CMK (cell line): ENCODE measurements around the gene CNKSR3.

ENCODE experiments used
- DNase-seq: peaks from one replicate; pipeline ENCODE4 v3.0.0-alpha.2; 2010; ENCODE audit warnings: low read depth

CNKSR3 gene

DNA sequence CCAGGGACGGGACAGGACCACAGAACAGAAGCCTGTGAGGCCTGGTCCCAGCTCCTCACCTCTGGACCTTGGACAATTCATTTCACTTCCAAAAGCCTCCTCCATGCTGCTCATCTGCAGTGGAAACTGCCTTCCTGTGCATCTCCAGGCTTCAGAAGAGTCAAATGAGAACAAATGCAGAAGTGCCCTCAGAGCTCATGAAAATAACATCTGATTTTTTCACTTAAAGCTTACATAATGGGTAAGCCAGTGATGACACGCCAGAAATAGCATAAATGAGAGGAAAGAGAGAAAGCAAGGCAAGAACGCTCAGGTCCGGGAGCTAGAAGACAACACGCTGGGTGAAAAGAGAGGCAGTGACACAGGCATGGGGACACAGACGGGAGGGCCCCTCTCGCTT, 7.9 kb downstream of the CNKSR3 start:
- no peak for DNase-seq

DNA sequence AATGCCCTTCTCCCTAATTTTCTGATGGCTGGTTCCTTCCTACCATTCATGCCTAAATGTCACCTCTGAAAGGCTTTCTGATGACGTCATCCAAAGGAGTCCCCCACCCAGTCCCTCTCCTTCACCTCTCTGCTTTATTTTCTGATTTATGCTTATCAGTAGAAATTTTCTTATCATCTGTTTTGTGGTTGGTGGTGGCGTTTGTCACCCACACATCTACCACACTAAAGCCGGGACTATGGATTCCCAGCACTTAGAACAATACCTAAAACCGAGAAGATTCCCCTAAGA, 9.0 kb downstream of the CNKSR3 start:
- no peak for DNase-seq

DNA sequence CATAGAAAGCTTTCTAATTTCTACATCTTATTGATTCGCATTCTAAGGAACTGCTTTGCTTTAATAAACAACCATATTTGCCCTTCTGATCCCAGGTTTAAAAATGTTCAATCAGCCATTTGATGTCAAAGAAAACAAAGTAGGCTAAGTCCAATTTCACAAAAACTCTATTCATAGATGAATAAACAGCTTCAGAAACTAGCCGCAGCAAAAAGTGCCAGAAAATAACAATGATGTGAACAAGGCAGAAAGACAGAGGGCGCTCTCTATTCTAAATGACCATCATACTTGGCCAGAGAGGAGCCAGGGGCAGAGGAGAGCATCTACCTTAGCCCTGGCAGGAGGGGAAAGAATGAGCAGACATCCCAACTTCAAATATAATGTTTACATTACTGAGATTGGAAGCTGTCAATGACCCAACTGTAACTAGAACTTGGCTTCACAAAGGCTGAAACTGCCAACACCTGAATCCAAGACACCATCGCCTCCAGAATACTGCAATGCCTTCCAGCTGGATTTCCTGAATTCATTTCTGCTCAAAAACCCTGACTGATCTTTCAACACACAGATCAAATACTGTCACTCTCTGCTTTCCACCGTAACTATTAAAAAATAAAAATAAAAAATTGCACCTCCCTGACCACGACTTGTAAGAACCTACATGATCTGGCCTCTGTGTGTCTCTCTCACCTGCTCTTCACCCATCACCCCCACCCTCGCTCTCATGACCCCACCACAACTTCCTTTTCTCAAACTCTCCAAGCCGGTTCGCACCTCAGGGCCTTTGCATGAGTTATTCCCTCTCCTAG, 9.5 kb downstream of the CNKSR3 start:
- no peak for DNase-seq

DNA sequence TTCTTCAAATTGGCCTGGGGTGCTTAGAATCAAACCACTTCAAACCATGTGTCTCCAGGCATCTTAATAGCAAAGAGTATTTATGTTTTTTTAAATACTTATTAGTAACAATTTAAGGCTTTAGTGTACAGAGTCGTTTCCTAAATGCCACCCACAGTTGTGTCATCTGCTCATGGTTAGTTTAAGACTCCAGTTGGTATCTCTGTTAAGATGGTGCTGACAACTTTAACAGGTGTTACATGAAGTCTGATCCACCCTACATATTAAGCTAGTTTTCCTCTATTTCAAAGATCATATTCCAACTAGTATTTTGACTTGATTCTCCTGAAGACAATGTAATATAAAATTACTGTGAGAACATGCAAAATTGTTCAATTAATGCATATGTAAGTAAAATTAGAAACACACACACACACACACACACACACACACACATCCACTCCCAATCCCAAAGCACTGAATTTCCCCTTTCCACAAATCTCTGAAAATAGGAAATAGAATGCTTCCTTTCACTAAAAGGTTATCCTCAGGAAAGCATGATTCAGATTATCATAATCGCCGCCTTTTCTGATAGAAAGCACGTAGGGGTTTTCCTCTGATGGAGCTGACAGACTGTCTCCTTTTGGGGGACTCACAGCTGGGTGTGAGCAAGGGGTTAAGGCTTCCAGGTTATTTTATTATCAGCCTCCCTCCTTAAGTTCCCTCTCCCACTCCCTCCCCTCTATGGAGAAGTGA, 10.5 kb downstream of the CNKSR3 start:
- no peak for DNase-seq

DNA sequence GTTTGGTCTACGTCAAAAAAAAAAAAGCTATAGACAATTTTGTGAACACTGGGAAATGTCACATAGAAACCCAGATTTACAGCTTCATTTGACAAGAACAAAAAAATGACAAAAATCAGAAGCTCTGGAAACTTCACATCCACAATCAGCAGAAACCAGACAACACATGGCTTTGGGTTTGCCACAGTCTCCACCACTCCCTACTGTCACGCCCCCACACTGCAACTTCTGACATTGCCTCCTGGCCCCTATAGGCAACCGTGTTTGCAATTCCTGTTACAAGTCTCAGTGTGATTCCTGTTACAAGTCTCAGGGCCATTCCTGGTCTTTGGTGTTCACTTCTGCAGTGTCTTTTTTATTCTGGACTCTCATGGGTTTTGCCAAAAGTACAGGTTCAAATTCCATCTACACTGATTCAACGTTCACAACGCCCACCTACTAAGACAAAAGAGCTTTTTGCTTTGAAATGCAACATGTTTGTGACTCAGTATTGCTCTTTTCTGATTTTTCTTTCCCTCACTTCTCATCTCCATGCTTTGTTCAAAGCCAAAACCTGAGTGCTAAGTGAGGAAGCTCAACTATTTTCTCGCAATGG, 12.0 kb downstream of the CNKSR3 start:
- DNase-seq: no peak

DNA sequence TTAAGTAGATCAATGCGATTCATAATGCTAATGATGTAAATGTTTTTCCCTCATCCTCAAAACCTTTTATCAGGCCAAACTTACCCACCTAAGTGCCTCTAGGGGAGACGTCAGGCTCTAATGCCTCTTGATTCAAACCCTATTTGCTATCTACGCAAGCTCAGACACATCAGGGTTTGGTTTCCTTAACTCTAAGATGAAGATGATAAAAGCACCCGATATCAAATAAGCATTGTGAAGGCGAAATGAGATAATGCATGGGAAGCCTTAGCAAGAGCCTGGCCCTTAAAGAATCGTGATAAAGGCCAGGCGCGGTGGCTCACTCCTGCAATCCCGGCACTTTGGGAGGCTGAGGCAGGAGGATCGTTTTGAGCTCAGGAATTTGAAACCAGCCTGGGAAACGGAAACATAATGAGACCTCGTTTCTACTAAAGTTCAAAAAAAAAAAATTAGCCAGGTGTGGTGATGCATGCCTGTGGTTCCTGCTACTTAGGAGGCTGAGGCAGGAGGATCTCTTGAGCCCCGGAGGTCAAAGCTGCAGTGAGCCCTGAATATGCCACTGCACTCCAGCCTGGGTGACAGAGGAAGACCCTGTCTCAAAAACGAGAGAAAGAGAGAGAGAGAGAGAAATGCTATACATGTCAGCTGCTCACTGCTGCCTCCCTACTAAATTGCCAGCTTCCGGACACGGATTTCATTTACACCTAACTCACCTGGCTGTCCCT, 13.5 kb downstream of the CNKSR3 start:
- no peak for DNase-seq

DNA sequence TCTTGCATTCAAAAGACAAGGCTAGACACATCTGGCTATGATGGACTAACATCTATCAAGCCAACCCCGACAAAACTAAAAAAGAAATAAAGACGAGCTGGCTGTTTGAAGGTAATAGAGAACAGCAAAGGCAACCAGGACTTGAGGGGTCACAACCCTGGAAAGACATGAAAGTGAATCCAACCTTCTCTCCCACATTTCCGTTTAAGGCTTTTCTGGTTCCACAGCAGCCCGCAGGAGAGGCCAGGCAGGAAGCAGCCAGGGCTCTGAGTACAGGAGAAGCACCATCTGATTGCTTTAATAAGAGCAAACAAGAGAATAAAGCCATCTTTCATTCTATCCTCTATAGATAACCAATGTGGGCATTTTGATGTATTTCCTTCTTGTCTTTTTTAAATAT, 14.3 kb downstream of the CNKSR3 start:
- DNase-seq: no peak

DNA sequence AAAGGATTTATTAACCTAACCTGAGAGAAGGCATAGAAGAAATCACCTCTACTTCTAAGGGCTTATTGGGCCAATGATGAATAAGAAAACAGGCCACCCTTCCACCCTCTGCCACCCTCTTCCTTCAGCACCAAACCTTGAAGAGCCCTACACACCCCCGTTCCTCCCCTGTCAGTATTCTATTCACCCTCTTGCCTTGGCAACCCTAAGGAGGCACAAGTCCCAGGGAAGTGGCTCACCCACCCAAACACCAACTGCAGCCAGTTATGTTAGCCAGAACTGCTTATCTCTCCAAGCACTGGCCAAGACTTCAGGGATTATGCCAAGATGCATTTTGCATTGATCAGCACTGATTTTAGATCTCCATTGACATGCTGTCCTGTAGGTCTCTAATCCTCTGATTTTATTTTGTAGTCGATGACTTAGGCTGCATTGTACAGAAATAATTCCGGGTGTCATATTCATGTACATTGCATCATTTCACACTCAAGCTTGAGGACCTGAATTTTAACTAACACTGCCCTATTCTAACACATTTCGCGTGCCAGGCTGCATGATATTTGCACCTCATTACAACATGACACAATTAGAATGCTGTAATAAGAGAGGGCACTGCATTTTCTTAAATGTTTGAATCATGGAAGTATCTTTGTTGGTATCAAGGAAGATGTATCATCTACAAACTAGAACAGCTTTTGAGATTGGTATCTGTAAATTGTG, 15.7 kb downstream of the CNKSR3 start:
- no peak for DNase-seq

DNA sequence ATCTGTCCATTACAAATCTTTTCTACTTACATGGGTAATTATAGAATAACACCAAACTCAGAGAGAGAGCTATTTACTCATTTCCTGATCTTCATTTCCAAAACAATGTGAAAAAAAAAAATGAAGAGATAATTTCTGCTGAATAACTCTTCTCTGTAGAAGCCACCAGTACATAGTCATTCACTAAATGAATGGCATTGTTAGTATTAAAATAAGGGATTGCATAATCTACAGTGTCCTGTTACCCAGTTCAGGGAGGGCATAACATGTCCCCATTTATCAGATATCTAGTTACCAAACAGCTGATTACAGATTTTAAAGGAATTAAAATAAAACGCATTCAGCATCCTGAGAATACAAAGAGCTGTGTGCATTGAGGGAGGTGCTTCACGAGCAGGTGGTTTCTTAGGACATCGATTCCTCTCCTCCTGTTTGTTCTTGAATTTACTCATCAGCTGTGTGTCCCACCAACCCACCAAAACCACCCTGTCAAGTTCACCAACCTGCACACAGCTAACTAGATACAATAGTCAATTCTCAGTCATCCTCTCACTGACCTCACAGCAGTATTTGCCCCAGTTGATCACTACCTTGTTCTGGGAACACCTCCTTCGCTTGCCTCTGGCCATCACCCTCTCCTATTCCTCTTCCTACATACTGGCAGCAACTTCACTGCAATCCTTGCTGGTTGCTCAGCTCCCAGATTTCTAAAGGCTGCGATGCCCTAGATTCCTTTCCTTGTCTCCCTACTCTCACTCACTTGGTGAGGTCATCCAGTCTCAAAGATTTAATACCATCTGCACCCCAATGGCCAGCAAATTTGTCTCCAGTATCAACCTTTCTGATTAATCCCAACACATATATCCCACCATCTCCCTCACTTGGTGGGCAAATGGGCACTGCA, 18.7 kb downstream of the CNKSR3 start:
- no peak for DNase-seq

DNA sequence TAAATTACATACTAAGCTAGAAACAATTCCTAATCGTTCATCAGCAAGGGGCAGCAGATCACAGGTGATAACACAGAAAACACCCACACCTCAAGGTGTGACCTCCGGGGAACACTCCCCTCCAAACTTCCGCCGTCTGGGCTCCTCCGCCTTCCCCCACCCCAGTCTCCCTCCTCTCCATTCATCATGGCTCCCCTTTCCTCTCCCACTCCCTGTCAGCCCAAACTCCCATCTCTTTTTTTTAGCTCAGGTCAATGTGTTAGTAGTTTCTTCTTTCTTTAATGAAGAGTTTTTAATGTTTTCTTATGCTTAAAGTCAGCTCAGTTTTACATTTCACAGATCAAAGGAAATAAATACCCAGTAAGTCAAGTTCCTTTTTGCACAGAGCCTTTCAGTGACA, 20.7 kb downstream of the CNKSR3 start:
- no peak for DNase-seq

DNA sequence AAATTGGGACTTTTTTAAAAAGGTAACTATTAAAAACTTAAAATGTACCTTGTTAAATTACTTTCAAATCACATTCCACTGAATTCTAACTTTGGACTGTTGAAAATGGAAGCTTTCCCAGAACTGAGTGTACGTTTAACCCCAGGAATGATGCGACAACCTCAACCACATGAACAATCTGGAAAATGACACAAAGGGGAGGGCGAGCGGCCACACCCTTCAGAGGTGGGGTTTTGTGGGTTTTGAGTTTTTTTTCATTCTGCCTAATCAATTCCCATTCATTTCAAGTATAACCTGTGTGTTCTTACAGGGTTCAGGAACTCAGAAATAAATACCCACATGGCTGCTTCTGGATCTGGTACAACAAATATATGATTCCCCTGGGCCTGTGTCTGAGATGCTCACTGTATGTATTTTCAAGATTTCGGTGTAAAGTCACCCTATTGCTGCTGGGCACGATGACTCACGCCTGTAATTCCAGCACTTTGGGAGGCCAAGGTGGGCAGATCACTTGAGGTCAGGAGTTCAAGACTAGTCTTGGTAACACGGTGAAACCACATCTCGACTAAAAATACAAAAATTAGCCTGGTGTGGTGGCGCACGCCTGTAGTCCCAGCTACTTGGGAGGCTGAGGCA, 21.6 kb downstream of the CNKSR3 start:
- no peak for DNase-seq

DNA sequence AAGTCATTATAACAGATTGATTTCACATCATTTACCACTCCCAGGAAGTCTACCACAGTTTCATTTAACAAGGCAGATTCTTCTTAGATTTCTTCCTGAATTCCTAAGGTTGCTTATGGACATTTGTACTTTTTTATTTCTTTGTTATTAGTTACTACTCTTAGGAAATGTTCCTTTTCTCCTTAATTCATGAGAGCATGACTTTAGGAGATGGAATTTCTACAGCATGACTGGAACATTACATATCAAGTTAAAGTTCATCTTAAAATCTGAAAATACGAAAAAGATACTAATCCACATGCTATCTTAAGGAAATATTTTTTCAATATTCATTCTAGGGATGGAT, 22.3 kb downstream of the CNKSR3 start:
- no peak for DNase-seq

DNA sequence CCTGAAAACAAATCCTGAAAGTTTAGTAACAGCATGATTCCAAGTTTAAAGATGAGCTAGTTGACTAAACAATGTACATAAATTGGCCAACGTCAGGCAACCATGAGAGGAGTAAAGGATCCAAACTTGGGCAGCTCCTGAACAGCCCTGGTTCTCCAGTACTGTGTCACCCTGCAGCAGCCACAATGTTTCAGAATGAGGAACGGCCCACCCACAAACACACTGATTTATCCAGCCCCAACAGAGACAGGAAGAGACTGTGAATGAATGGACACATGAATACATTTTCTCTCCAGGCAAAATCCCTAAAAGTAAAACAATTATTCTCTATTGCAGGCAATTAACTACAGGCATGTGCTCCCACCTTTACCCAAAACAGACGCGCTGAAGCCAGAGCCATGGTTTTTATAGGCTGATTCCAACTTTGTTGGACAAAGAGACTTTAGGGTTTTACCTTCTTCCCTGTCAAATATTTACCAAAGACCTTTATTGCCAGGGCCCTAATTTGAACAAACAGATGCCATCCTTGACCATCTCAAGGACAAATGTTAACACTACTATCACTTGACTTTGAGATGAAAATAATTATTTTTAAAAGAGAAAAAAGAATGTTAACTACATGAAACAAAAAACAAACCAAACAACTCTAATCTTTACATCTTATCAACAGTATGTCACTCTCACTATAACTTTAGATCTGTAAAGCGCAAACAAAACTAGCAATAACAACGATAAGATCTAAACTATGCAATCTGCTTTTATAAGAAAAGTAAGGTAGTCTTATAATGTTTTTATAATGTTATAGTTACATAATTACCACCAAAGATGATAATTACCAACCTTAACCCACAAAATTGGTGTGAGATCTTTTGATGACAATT, 22.9 kb downstream of the CNKSR3 start:
- DNase-seq: no peak

DNA sequence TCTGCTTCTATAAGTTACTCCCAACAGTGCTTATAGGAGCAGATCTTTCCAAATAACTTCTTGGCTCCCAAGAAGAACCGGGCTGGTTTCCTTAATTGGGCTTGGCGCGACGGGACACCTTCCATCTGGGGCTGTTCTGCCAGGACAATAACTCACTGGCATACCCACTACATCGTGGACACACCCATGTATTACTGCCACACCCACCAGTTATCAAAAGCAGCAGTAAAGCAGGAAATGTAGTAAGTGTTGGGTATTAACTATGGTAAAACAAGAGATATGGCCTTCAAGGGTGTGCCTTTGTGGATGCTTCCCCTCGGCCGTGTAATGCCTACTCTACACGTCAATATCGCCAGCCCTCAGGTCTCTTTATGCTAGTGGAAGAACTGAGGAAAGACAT, 24.7 kb downstream of the CNKSR3 start:
- DNase-seq: no peak

DNA sequence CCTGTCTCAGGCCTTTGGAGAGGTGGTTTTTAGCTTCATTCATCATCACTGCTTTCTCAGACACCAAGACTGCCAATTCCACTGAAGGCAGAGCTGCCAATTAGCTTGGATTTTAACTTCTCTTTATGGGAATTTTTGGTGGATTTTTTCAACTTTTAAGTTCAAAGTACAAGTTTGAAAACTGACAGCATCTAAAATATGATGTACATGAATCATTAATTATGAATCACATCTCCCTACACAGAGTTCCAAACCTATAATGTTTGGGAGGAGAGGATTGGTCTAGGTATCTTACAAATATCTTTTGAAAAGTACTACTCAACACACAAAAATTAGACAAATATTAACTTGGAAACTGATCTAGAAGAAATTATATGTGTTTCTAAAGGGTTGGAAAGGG, 25.5 kb downstream of the CNKSR3 start:
- no peak for DNase-seq

DNA sequence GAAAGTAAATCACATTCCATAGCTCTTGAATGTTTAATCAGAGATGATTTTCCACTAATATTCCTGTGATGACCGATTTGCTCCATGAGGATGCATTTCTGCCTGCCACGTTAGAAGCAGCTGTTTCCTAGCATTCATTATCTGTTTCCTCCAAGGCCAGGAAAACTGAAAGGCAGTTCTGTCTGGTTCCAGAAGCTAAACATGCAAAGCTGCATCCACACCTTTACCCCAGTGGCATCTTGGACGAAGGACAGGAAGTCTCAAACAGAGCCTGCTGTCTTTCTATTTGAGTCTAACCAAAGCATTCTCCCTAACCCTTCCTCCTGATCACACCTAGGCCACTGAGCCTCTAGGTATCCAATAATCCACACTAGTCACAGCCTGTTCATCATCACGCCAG, 27.6 kb downstream of the CNKSR3 start:
- DNase-seq: no peak

DNA sequence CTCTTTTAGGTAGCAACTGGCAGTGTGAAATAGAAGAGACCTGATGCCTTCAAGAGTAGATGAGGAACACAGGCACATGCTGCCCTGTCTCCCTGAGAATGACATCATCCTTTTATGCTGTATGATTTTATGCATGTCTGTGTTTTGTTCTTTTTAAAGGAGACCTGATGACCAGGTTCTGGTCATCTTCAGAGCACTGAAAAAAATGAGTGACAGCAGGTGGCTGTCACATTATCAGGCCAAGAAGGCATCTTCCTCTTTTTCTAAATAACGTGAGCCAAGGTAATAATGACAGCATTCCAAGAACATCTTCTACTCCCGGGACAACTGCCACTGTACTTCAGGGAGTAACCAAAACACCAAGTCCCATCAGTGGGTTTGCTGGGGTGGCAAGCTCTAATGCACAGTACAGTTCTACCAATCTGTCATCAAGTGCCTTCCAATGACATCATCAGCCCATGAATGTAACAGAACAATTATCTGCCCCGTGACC, 28.9 kb downstream of the CNKSR3 start:
- no peak for DNase-seq

DNA sequence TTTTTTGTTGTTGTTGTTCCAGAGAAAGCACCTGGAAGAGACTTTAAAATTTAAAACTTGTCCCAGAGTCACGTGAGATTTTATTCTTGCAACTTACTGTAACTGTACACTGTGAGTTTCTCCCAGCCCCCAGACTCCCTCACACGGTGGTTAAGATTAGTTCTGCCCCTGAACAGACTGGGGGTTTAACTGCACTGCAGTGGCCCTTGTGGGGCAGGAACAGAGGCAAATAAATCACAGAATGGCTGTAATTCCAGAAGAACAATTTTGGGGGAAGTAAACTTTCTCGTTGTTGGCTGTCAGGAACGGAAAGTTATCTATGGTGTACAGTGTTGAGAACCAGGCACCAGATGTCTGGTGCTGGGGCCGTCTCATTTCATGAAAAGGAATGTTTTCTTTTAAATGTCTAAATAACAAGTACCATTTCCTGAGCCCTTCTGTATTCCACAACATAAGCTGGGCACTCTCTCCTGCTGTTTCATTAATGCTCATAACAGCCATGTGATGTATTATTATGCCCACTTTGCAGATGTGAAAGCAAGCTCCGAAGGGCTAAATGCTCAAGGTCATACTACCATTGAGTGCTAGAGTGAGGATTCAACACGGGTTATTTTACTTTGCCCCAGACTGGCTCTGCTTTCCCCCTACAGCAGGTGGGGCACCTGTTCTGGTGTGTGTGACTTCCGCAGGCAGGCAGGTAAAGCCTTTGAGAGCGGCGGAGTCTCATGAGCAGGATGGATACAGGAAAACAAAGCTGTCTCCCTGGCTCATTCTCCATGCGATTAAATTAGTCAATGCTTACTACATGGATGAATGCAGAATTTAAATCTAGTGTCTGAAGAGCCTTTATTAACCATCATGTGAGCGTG, 30.5 kb downstream of the CNKSR3 start:
- DNase-seq: no peak

DNA sequence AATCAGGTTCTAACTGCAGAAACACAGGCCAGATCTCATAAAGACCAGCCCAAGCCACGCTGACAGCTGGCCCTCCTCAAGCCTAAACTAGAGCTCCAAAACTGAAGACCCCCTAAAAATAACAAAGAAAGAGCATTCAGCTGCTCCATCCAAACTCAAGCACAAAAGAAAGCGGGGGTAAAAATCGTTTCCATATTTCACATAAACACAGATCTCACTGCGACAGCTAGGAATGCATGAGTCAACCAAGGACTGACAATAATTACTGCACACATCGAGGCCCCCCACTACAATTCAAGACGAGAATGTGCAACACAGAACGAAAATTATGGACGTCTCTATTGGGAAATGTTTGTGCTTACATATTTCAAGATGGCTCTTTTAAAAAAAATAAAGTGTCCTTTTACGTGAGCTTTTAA, 31.1 kb downstream of the CNKSR3 start:
- no peak for DNase-seq
